A673 (cell line): ENCODE data around the gene CCM2. TPM values are rescaled to one million over a fixed set of nuclear protein-coding genes. Genes with fewer than 3 reads are reported as not detected.

Source experiments
- BruUV-seq: library from RNA; stranded (reverse); fragments of 400-500 nt; replicated peaks from 2 replicates; lab custom pipeline; 2021; lab: Mats Ljungman, UMichigan
- CTCF ChIA-PET: fragments of 300-600 bp; sonication (Branson Sonifier 250); formaldehyde crosslinking; loops from one replicate; lab custom pipeline; 2022; ENCODE audit warnings: antibody characterized with exemption; lab: Charles Lee
- POLR2A ChIA-PET: fragments of 300-600 bp; sonication (Branson Sonifier 250); formaldehyde crosslinking; loops from one replicate; lab custom pipeline; 2022; ENCODE audit warnings: antibody characterized with exemption; ENCODE audit not compliant: low non-redundant PET; lab: Charles Lee
- DNase-seq: peaks from one replicate; pipeline ENCODE4 v3.0.0-alpha.2; 2015; ENCODE audit warnings: low spot score
- H3K27ac ChIP-seq: fragments of 200-600 bp; sonication (generic); 2 replicates; pipeline ENCODE4 v1.5.1; 2016; ENCODE audit warnings: mixed run types, low read depth, mild to moderate bottlenecking, mixed read lengths, antibody characterized with exemption, low read length; ENCODE audit not compliant: poor library complexity, severe bottlenecking
- H3K27me3 ChIP-seq: fragments of 200-600 bp; sonication (generic); replicated peaks from 2 replicates; pipeline ENCODE4 v1.6.1; 2017; ENCODE audit warnings: mixed run types, low read depth, mild to moderate bottlenecking, mixed read lengths, antibody characterized with exemption, low read length; ENCODE audit not compliant: insufficient read depth, poor library complexity
- H3K36me3 ChIP-seq: fragments of 200-600 bp; sonication (generic); 2 replicates; pipeline ENCODE4 v1.6.1; 2016; ENCODE audit warnings: mixed run types, mild to moderate bottlenecking, mixed read lengths, antibody characterized with exemption, low read length; ENCODE audit not compliant: insufficient read depth, poor library complexity, severe bottlenecking
- H3K4me1 ChIP-seq: fragments of 200-600 bp; sonication (generic); 2 replicates; pipeline ENCODE4 v1.6.1; 2017; ENCODE audit warnings: mixed run types, mild to moderate bottlenecking, mixed read lengths, antibody characterized with exemption, low read length; ENCODE audit not compliant: insufficient read depth, poor library complexity, severe bottlenecking
- H3K4me3 ChIP-seq: fragments of 200-600 bp; sonication (generic); 2 replicates; pipeline ENCODE4 v1.5.1; 2016; ENCODE audit warnings: low read depth, mixed run types, mild to moderate bottlenecking, mixed read lengths, low read length; ENCODE audit not compliant: poor library complexity, severe bottlenecking
- H3K9me3 ChIP-seq: fragments of 200-600 bp; sonication (generic); 2 replicates; pipeline ENCODE4 v1.6.1; 2016; ENCODE audit warnings: mixed run types, low read depth, mild to moderate bottlenecking, mixed read lengths, antibody characterized with exemption, low read length; ENCODE audit not compliant: poor library complexity, severe bottlenecking
- EZH2 ChIP-seq: fragments of 200-600 bp; sonication (generic); IDR thresholded peaks from 2 replicates; pipeline ENCODE4 v1.6.1; 2017; ENCODE audit warnings: borderline replicate concordance, low read depth, mild to moderate bottlenecking, mixed read lengths, antibody characterized with exemption, low read length; ENCODE audit not compliant: poor library complexity, severe bottlenecking
- intact Hi-C: fragments of 100-400 bp; cut with micrococcal nuclease; formaldehyde crosslinking; loops from one replicate; pipeline ENCODE4 v1.10.0; 2022; ENCODE audit not compliant: unreplicated experiment
- total RNA-seq: library from RNA; stranded (reverse); gene quantifications from 2 replicates; pipeline ENCODE4 v1.2.3, GENCODE V29; 2021
- TF ChIP-seq, protein P1 (sequence below): fragments of 300-800, 200-600 bp; sonication (generic); conservative IDR thresholded peaks from 2 replicates; pipeline ENCODE4 v1.5.1; 2017; ENCODE audit warnings: low read depth, mild to moderate bottlenecking, antibody characterized with exemption, low read length, moderate library complexity, mixed read lengths

The CCM2 gene
- total RNA-seq, 1 experiment from 2014 or later: 35.2 TPM

- TF ChIP-seq, protein P1, sequence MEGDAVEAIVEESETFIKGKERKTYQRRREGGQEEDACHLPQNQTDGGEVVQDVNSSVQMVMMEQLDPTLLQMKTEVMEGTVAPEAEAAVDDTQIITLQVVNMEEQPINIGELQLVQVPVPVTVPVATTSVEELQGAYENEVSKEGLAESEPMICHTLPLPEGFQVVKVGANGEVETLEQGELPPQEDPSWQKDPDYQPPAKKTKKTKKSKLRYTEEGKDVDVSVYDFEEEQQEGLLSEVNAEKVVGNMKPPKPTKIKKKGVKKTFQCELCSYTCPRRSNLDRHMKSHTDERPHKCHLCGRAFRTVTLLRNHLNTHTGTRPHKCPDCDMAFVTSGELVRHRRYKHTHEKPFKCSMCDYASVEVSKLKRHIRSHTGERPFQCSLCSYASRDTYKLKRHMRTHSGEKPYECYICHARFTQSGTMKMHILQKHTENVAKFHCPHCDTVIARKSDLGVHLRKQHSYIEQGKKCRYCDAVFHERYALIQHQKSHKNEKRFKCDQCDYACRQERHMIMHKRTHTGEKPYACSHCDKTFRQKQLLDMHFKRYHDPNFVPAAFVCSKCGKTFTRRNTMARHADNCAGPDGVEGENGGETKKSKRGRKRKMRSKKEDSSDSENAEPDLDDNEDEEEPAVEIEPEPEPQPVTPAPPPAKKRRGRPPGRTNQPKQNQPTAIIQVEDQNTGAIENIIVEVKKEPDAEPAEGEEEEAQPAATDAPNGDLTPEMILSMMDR: no peak
- TF ChIP-seq EZH2: no peak
- intact Hi-C loops: no loop called here
- DNase-seq: no peak
- Histone ChIP-seq H3K4me3 (no peak overlapping the region), H3K4me1 (no peaks in the 10 kb centered on the region), H3K27ac (no peak overlapping the region), H3K27me3 (no peaks in the 10 kb centered on the region), H3K36me3 (peaks cover 5% of the 10 kb centered on the region), H3K9me3 (no peaks in the 10 kb centered on the region)
- BruUV-seq: no TSS peak
- POLR2A ChIA-PET: no interaction called here
- CTCF ChIA-PET: no interaction called here
Measured at GRCh38 chr7:45070254-45070642, 70.2 kb downstream of the CCM2 start.

DNA sequence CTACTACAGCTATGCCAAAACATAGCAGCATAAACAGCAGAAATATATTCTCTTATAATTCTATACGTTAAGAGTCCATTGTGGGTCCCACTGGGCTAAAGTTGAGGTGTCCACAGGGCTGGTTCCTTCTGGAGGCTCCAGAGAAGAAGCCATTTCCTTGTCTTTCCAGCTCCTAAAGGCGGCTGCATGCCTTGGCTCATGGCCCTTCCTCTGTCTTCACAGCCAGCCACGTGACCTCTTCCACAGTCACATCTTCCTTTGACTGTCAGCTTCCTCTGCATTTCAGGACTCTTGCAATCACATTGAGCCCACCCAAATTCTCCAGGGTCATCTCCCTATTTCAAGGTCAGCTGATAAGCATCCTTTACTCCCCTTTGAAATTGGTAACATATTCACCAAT lies 71.5 kb downstream of the CCM2 start:
- no peak for TF ChIP-seq EZH2
- TF ChIP-seq, protein P1: no peak
- DNase-seq: no peak
- Histone ChIP-seq H3K27ac (no peak overlapping the region), H3K9me3 (no peaks in the 10 kb centered on the region), H3K27me3 (no peaks in the 10 kb centered on the region), H3K4me3 (no peak overlapping the region), H3K4me1 (no peaks in the 10 kb centered on the region), H3K36me3 (peaks cover 5% of the 10 kb centered on the region)
- ChIA-PET CTCF (no interaction called here), POLR2A (no interaction called here)
- BruUV-seq: no TSS peak
- intact Hi-C loops: no loop called here

DNA sequence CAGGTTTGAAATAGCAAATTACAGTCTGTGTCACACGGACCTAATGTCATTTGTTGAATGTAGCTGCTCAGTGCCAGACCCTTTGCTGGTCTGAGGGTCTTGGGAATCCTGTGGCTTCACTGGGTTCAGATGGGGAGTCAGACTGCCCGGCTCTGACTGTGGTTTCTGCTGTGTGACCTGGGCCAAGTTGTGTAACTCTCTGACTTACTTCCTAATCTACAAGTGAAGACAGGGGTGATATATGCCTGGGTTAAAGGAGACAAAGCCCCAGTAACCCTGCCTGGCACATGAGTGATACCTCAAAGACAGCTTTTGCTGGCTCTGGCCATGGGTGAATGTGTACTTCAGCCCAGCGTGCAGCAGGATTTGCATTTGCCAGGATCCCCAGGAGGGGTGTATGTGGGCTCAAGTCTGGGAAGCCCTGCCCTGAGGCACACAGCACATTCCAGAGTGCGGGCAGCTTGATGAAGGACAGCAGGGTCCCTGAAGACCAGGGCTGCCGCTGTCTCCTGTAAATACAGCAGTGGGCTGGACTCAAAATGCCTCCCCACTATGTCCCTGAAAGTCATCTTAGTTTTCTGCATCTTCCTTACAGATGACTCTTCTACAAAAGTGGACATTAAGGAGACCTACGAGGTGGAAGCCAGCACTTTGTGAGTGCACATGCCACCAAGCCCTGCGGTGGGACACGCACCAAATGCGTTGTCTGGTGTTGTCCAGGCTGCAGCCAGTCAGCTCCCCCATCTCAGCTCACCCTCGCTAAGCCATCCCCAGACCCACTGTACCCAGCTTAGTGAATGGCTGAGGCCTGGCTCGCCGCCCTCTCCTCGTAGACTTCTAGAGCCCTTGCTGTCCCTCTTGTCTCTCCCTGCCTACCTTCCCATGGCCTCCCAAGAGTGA lies 72.4 kb downstream of the CCM2 start:
- no peak for DNase-seq
- intact Hi-C loops: no loop called here
- POLR2A ChIA-PET: no interaction called here
- BruUV-seq: no TSS peak
- no peak overlapping the region for H3K27ac ChIP-seq
- CTCF ChIA-PET: interaction anchor here (0.6 kb wide), 1 partner anchor 1002 kb away, joined by 4 read pairs; no protein-coding TSS in a partner anchor
- H3K4me1 ChIP-seq: no peaks in the 10 kb centered on the region
- H3K4me3 ChIP-seq: no peak overlapping the region
- H3K36me3 ChIP-seq: peaks cover 5% of the 10 kb centered on the region
- no peaks in the 10 kb centered on the region for H3K9me3 ChIP-seq
- H3K27me3 ChIP-seq: no peaks in the 10 kb centered on the region
- no peak for TF ChIP-seq EZH2
- TF ChIP-seq, protein P1: no peak
